H7 (cell line): ENCODE data around the gene UPK3A. TPM values are rescaled to one million over a fixed set of nuclear protein-coding genes. Genes with fewer than 3 reads are reported as not detected.
A peak's percentile ranks its signal among the peaks of the same experiment; 100 is the strongest.

ENCODE experiments used
- DNase-seq: peaks from one replicate; pipeline ENCODE4 v3.0.0; 2012
- H3K27me3 ChIP-seq: 2 replicates; pipeline ENCODE4 v1.6.0; 2011; ENCODE audit warnings: mild to moderate bottlenecking, low read length; ENCODE audit not compliant: control insufficient read depth, insufficient read depth
- H3K36me3 ChIP-seq: replicated peaks from 2 replicates; pipeline ENCODE4 v1.5.1; 2011; ENCODE audit warnings: low read length; ENCODE audit not compliant: control insufficient read depth, insufficient read depth
- H3K4me3 ChIP-seq: 2 replicates; pipeline ENCODE4 v1.5.1; 2011; ENCODE audit warnings: low read depth, mild to moderate bottlenecking, control low read depth, low read length, moderate library complexity; ENCODE audit not compliant: insufficient read depth
- total RNA-seq: library from RNA; depleted of rRNA; stranded (reverse); fragments of >200 nt; shearing (Covaris generic); gene quantifications from 2 replicates; pipeline ENCODE4 v1.2.3, GENCODE V29; 2014

The UPK3A gene
- total RNA-seq, 1 experiment from 2014 or later = not detected

- DNase-seq = no peak
- no peak overlapping the region for H3K4me3 ChIP-seq
These were observed 47.3 kb downstream of the UPK3A start for GRCh38 chr22:45332001-45332400.

GRCh38 chr22:45334068-45334467 lies 49.3 kb downstream of the UPK3A start:
- Histone ChIP-seq H3K27me3 (no peaks in the 10 kb centered on the region), H3K36me3 (peaks cover 13% of the 10 kb centered on the region), H3K4me3 (no peak overlapping the region)
- DNase-seq = no peak

More at GRCh38 chr22:45332001-45332400, 47.3 kb downstream of the UPK3A start:
- Histone ChIP-seq H3K27me3 (no peaks in the 10 kb centered on the region), H3K36me3 (peaks cover 14% of the 10 kb centered on the region)

- no peak for DNase-seq
- Histone ChIP-seq H3K36me3 (peaks cover 13% of the 10 kb centered on the region), H3K27me3 (no peaks in the 10 kb centered on the region), H3K4me3 (no peak overlapping the region)
These were observed 49.8 kb downstream of the UPK3A start for GRCh38 chr22:45334528-45334927.

- Histone ChIP-seq H3K4me3 (no peak overlapping the region), H3K36me3 (peaks cover 15% of the 10 kb centered on the region), H3K27me3 (no peaks in the 10 kb centered on the region)
- DNase-seq = peak; percentile 85
These were observed 50.5 kb downstream of the UPK3A start for GRCh38 chr22:45335021-45335818.

GRCh38 chr22:45335854-45336522 lies 51.2 kb downstream of the UPK3A start:
- Histone ChIP-seq H3K27me3 (no peaks in the 10 kb centered on the region), H3K4me3 (no peak overlapping the region), H3K36me3 (peaks cover 17% of the 10 kb centered on the region)
- no peak for DNase-seq

- Histone ChIP-seq H3K27me3 (no peaks in the 10 kb centered on the region), H3K36me3 (peaks cover 18% of the 10 kb centered on the region), H3K4me3 (no peak overlapping the region)
- no peak for DNase-seq
These were observed 52.3 kb downstream of the UPK3A start for GRCh38 chr22:45336971-45337431.

GRCh38 chr22:45337536-45337935 lies 52.8 kb downstream of the UPK3A start:
- no peak for DNase-seq
- H3K4me3 ChIP-seq = no peak overlapping the region
- peaks cover 17% of the 10 kb centered on the region for H3K36me3 ChIP-seq

GRCh38 chr22:45338795-45339194 lies 54.0 kb downstream of the UPK3A start:
- H3K36me3 ChIP-seq = peaks cover 17% of the 10 kb centered on the region
- DNase-seq = peak; percentile 36

More at GRCh38 chr22:45337536-45337935, 52.8 kb downstream of the UPK3A start:
- H3K27me3 ChIP-seq = no peaks in the 10 kb centered on the region

GRCh38 chr22:45340323-45340722 lies 55.6 kb downstream of the UPK3A start:
- Histone ChIP-seq H3K4me3 (no peak overlapping the region), H3K36me3 (peaks cover 13% of the 10 kb centered on the region), H3K27me3 (no peaks in the 10 kb centered on the region)
- no peak for DNase-seq

More at GRCh38 chr22:45338795-45339194, 54.0 kb downstream of the UPK3A start:
- Histone ChIP-seq H3K4me3 (no peak overlapping the region), H3K27me3 (no peaks in the 10 kb centered on the region)

GRCh38 chr22:45341498-45341897 lies 56.7 kb downstream of the UPK3A start:
- peaks cover 10% of the 10 kb centered on the region for H3K36me3 ChIP-seq
- H3K4me3 ChIP-seq = no peak overlapping the region
- H3K27me3 ChIP-seq = no peaks in the 10 kb centered on the region
- DNase-seq = no peak

GRCh38 chr22:45343143-45343542 lies 58.4 kb downstream of the UPK3A start:
- Histone ChIP-seq H3K4me3 (no peak overlapping the region), H3K27me3 (no peaks in the 10 kb centered on the region), H3K36me3 (peaks cover 5% of the 10 kb centered on the region)
- DNase-seq = no peak

- no peaks in the 10 kb centered on the region for H3K27me3 ChIP-seq
- peak; percentile 64 for DNase-seq
- peaks cover 5% of the 10 kb centered on the region for H3K36me3 ChIP-seq
- no peak overlapping the region for H3K4me3 ChIP-seq
These were observed 59.6 kb downstream of the UPK3A start for GRCh38 chr22:45344334-45344733.
